HepG2 (cell line): ENCODE measurements around the gene ECT2. TPM values are rescaled to one million over a fixed set of nuclear protein-coding genes. Genes with fewer than 3 reads are reported as not detected.

Experiments
- CERS6 ChIP-seq: sonication (generic); formaldehyde crosslinking; IDR thresholded peaks from 2 replicates; pipeline ENCODE4 v1.5.0; 2020; ENCODE audit warnings: missing genetic modification reagents
- CSRNP2 ChIP-seq: sonication (generic); formaldehyde crosslinking; conservative IDR thresholded peaks from 2 replicates; pipeline ENCODE4 v1.8.0; 2022; ENCODE audit warnings: low read depth, missing genetic modification reagents
- FOXA3 ChIP-seq: IDR thresholded peaks from 2 replicates; pipeline ENCODE4 v1.6.1; 2016; ENCODE audit warnings: missing genetic modification reagents, missing compliant biosample characterization
- HDAC2 ChIP-seq: sonication (generic); formaldehyde crosslinking; IDR thresholded peaks from 2 replicates; pipeline ENCODE4 v1.4.0; 2020; ENCODE audit warnings: missing genetic modification reagents
- KDM2A ChIP-seq: sonication (generic); formaldehyde crosslinking; IDR thresholded peaks from 2 replicates; pipeline ENCODE4 v1.4.0; 2020; ENCODE audit warnings: low read depth, missing genetic modification reagents, borderline replicate concordance
- KLF12 ChIP-seq: sonication (generic); formaldehyde crosslinking; IDR thresholded peaks from 2 replicates; pipeline ENCODE4 v1.4.0; 2020; ENCODE audit warnings: missing genetic modification reagents, borderline replicate concordance
- MXD1 ChIP-seq: sonication (generic); formaldehyde crosslinking; IDR thresholded peaks from 2 replicates; pipeline ENCODE4 v1.4.0; 2020; ENCODE audit warnings: mild to moderate bottlenecking, missing genetic modification reagents
- NFE2L1 ChIP-seq: sonication (generic); formaldehyde crosslinking; IDR thresholded peaks from 2 replicates; pipeline ENCODE4 v1.4.0; 2020; ENCODE audit warnings: missing genetic modification reagents, mild to moderate bottlenecking, borderline replicate concordance
- PATZ1 ChIP-seq: sonication (generic); formaldehyde crosslinking; IDR thresholded peaks from 2 replicates; pipeline ENCODE4 v1.4.0; 2020; ENCODE audit warnings: missing genetic modification reagents
- SOX6 ChIP-seq, 2 experiments: fragments of 450-650 bp in 1 of 2; sonication (generic) in 1 of 2; formaldehyde crosslinking in 1 of 2; IDR thresholded peaks; 2 replicates each; pipeline versions ENCODE4 v1.4.0 to v1.6.1; 2017 to 2020; ENCODE audit warnings: antibody characterized with exemption in 1 of 2, mild to moderate bottlenecking in 1 of 2, missing genetic modification reagents in 1 of 2
- ZBTB40 ChIP-seq, 2 experiments: fragments of 450-650 bp in 1 of 2; sonication (generic) in 1 of 2; formaldehyde crosslinking in 1 of 2; IDR thresholded peaks; 2 replicates each; pipeline versions ENCODE4 v1.6.1 to v1.8.0; 2016 to 2022; ENCODE audit warnings: antibody characterized with exemption in 1 of 2, mild to moderate bottlenecking in 1 of 2, missing genetic modification reagents in 1 of 2
- ZKSCAN1 ChIP-seq: fragments of 150-350 bp; IDR thresholded peaks from 2 replicates; pipeline ENCODE4 v1.6.1; 2014; ENCODE audit warnings: low read length
- ZNF879 ChIP-seq: sonication (generic); formaldehyde crosslinking; IDR thresholded peaks from 2 replicates; pipeline ENCODE4 v1.8.1; 2023; ENCODE audit warnings: missing genetic modification reagents
- polyA plus RNA-seq, 8 experiments: library from polyadenylated mRNA; depleted of rRNA in 3 of 8; stranded (reverse) in 7 of 8; unstranded in 1 of 8; fragments of >200 nt; fragmentation: Illumina TruSeq in 4 of 8; extraction: Trizol in 4 of 8; gene quantifications; 2 replicates each; pipeline versions ENCODE4 v1.2.1 to v1.2.3, GENCODE V29; 2011 to 2016; ENCODE audit warnings: low read depth in 4 of 8, missing spikeins in 1 of 8, mixed read lengths in 1 of 8; ENCODE audit not compliant: insufficient read depth in 1 of 8
- total RNA-seq, 5 experiments: library from RNA; depleted of rRNA; stranded (reverse); fragments of >200 nt; fragmentation: Illumina TruSeq; extraction: Trizol; gene quantifications; 2 replicates each; pipeline ENCODE4 v1.2.3, GENCODE V29; 2016; ENCODE audit warnings: low read depth in 1 of 5

ECT2 gene
- total and polyA plus RNA-seq, 2 of the 13 experiments (the other 11 are each of a cell fraction or from before 2014, with no cell fraction given), result 21.6 to 52.0 TPM

GRCh38 chr3:172749230-172749965 is 1.1 kb upstream of the ECT2 start (continued):
- TF ChIP-seq PATZ1 (CRISPR knock-in tag), result 0 out of 2 replicates have a peak, but pooled peaks have one; percentile 14
- no peak for TF ChIP-seq ZKSCAN1
- no peak for TF ChIP-seq ZBTB40 (IDR thresholded peaks at IDR 0.05)
- TF ChIP-seq ZBTB40 (CRISPR knock-in tag; IDR thresholded peaks at IDR 0.05), result no peak
- TF ChIP-seq KLF12, result no peak
- no peak for TF ChIP-seq NFE2L1
- no peak for TF ChIP-seq CERS6 (CRISPR knock-in tag)
- no peak for TF ChIP-seq SOX6 (IDR thresholded peaks at IDR 0.05)
- peak; percentile 76; the same call in 1 of the 2 replicates for TF ChIP-seq SOX6 (CRISPR knock-in tag; IDR thresholded peaks at IDR 0.05)
- TF ChIP-seq CSRNP2, result no peak
- no peak for TF ChIP-seq ZNF879
- TF ChIP-seq HDAC2 (CRISPR knock-in tag), result peak; percentile 40; the same call in 1 of the 2 replicates
- TF ChIP-seq KDM2A (CRISPR knock-in tag), result no peak
- no peak for TF ChIP-seq MXD1 (CRISPR knock-in tag)
- no peak for TF ChIP-seq FOXA3 (CRISPR knock-in tag)
